Tibial nerve (tissue), 3 donors: ENCODE data around the gene KRTAP20-1.

Experiments used
- POLR2A ChIP-seq, 2 donors: fragments of 450-650 bp; IDR thresholded peaks; one replicate each; pipeline ENCODE4 v1.6.1; 2017; ENCODE audit warnings: antibody characterized with exemption in 2 of 2, mild to moderate bottlenecking in 2 of 2, moderate library complexity in 2 of 2
- TF ChIP-seq, protein P1 (sequence below), 5 experiments: fragments of 200-600 bp in 3 of 5; fragments of 450-650 bp in 2 of 5; sonication (generic) in 3 of 5; IDR thresholded peaks; one replicate each; pipeline ENCODE4 v1.5.1; 2016 to 2019; ENCODE audit warnings: antibody characterized with exemption in 5 of 5, mild to moderate bottlenecking in 3 of 5, moderate library complexity in 2 of 5

DNA sequence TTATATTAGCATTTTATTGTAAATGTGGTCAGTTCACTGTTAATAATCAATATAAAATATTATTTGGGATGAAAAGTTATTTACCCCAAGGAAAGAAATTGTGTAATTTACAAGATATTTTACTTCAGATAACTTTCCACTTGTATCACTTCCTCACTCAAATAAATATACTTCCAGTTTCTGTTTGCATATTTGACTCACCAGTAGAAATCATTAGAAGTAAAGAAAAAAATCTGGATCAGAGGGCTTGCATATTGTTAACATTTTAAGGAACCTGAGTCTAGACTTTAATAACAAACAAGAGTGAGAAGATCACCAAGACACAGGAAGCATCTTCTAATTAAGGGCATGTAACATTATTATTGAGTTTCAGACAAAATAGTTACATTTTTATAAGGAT lies 3.9 kb downstream of the KRTAP20-1 start:
- TF ChIP-seq, protein P1, sequence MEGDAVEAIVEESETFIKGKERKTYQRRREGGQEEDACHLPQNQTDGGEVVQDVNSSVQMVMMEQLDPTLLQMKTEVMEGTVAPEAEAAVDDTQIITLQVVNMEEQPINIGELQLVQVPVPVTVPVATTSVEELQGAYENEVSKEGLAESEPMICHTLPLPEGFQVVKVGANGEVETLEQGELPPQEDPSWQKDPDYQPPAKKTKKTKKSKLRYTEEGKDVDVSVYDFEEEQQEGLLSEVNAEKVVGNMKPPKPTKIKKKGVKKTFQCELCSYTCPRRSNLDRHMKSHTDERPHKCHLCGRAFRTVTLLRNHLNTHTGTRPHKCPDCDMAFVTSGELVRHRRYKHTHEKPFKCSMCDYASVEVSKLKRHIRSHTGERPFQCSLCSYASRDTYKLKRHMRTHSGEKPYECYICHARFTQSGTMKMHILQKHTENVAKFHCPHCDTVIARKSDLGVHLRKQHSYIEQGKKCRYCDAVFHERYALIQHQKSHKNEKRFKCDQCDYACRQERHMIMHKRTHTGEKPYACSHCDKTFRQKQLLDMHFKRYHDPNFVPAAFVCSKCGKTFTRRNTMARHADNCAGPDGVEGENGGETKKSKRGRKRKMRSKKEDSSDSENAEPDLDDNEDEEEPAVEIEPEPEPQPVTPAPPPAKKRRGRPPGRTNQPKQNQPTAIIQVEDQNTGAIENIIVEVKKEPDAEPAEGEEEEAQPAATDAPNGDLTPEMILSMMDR (IDR thresholded peaks at IDR 0.05): no peak
- no peak for TF ChIP-seq POLR2A (IDR thresholded peaks at IDR 0.05)
